HG03571 (cell line): ENCODE data around the gene PLCB2.

ENCODE experiments used
- ATAC-seq: cut with Tn5 transposase; IDR thresholded peaks from one replicate; pipeline ENCODE4 v1.9.1; 2021; ENCODE audit not compliant: unreplicated experiment

Gene PLCB2

GRCh38 chr15:40287968-40288367 lies 19.8 kb downstream of the PLCB2 start:
- no peak for ATAC-seq

- ATAC-seq: no peak
Observed at GRCh38 chr15:40287505-40287904, 20.2 kb downstream of the PLCB2 start.

GRCh38 chr15:40286794-40287193 lies 20.9 kb downstream of the PLCB2 start:
- ATAC-seq: no peak

GRCh38 chr15:40286061-40286532 lies 21.6 kb downstream of the PLCB2 start:
- no peak for ATAC-seq

- ATAC-seq: no peak
Observed at GRCh38 chr15:40285554-40286011, 22.2 kb downstream of the PLCB2 start.

GRCh38 chr15:40285151-40285550 lies 22.6 kb downstream of the PLCB2 start:
- ATAC-seq: no peak

GRCh38 chr15:40283615-40284300 lies 24.0 kb downstream of the PLCB2 start:
- ATAC-seq: no peak

GRCh38 chr15:40282869-40283614 lies 24.7 kb downstream of the PLCB2 start, which contains the start of gene ANKRD63:
TSS of gene ANKRD63 (minus strand) at chr15:40283064. CDS start at chr15:40282586, 478 bp downstream.
- ATAC-seq: no peak

- no peak for ATAC-seq
Observed at GRCh38 chr15:40282147-40282868, 25.4 kb downstream of the PLCB2 start.

GRCh38 chr15:40281801-40282146 lies 26.0 kb downstream of the PLCB2 start:
- ATAC-seq: no peak

GRCh38 chr15:40281057-40281800 lies 26.5 kb downstream of the PLCB2 start:
- ATAC-seq: no peak

- ATAC-seq: no peak
Observed at GRCh38 chr15:40280260-40281056, 27.3 kb downstream of the PLCB2 start.

- no peak for ATAC-seq
Observed at GRCh38 chr15:40279437-40280141, 28.1 kb downstream of the PLCB2 start.

- ATAC-seq: no peak
Observed at GRCh38 chr15:40278026-40278425, 29.7 kb downstream of the PLCB2 start.

GRCh38 chr15:40277471-40277870 lies 30.3 kb downstream of the PLCB2 start:
- ATAC-seq: no peak

- no peak for ATAC-seq
Observed at GRCh38 chr15:40276927-40277326, 30.8 kb downstream of the PLCB2 start.

GRCh38 chr15:40275954-40276353 lies 31.8 kb downstream of the PLCB2 start:
- ATAC-seq: no peak

GRCh38 chr15:40275523-40275922 lies 32.2 kb downstream of the PLCB2 start:
- no peak for ATAC-seq
